Cardiac atrium fibroblast (primary cell): ENCODE results near the gene ASRGL1. TPM values are rescaled to one million over a fixed set of nuclear protein-coding genes. Genes with fewer than 3 reads are reported as not detected.

Experiments
- total RNA-seq: library from RNA; depleted of rRNA; stranded (reverse); fragments of >200 nt; gene quantifications from 2 replicates; pipeline ENCODE4 v1.2.3, GENCODE V29; 2015

ASRGL1 gene
- 0.16 TPM in 1 of 2 replicates, not detected in the other for total RNA-seq

GRCh38 chr11:62337303-62338181, at the start of gene ASRGL1:
Gene ASRGL1 (plus strand): TSS chr11:62337448. CDS start chr11:62337978, 530 bp downstream.

GRCh38 chr11:62298975-62299374, 38.3 kb upstream of the ASRGL1 start, which contains the start of gene SCGB1D4:
Gene SCGB1D4 (minus strand): TSS chr11:62299075. CDS start chr11:62299010, 65 bp downstream.

GRCh38 chr11:62418733-62419132, 81.5 kb downstream of the ASRGL1 start, which contains the start of gene SCGB1A1:
Gene SCGB1A1 (plus strand): TSS chr11:62419033. CDS start chr11:62419096, 63 bp downstream.

Other genes starting within 250 kb of the ASRGL1 start
- gene INCENP, start 213.4 kb upstream of the ASRGL1 start, total RNA-seq, result 6.0 and 13.9 TPM in 2 replicates
- gene SCGB1D1, start 147.2 kb upstream of the ASRGL1 start, total RNA-seq, result not detected in 2 replicates
- gene SCGB2A1, start 128.8 kb upstream of the ASRGL1 start, total RNA-seq, result not detected in 2 replicates
- gene SCGB1D2, start 95.2 kb upstream of the ASRGL1 start, total RNA-seq, result not detected in 2 replicates
- not detected in 2 replicates for gene SCGB2A2, start 67.3 kb upstream of the ASRGL1 start, total RNA-seq
- gene SCGB1D4, start 38.4 kb upstream of the ASRGL1 start, total RNA-seq, result not detected in 2 replicates
- gene SCGB1A1, start 81.6 kb downstream of the ASRGL1 start, total RNA-seq, result not detected in 2 replicates
- 394 and 434 TPM in 2 replicates for gene AHNAK, start 209.4 kb downstream of the ASRGL1 start, total RNA-seq
- gene EEF1G, start 236.4 kb downstream of the ASRGL1 start, total RNA-seq, result 2,078 and 2,099 TPM in 2 replicates